Skin of body (tissue), 2 donors: Measurements from ENCODE around the gene CDK14. TPM values are rescaled to one million over a fixed set of nuclear protein-coding genes. Genes with fewer than 3 reads are reported as not detected.

Source experiments
- DNase-seq: peaks from one replicate; lab custom pipeline; 2025; lab: John Stamatoyannopoulos, UW
- total RNA-seq: library from RNA; depleted of rRNA; stranded (reverse); fragments of >200 nt; gene quantifications from one replicate; pipeline ENCODE4 v1.2.3, GENCODE V29; 2014

Gene CDK14
- total RNA-seq, 1 donor from 2014 or later = 51.6 TPM

DNA sequence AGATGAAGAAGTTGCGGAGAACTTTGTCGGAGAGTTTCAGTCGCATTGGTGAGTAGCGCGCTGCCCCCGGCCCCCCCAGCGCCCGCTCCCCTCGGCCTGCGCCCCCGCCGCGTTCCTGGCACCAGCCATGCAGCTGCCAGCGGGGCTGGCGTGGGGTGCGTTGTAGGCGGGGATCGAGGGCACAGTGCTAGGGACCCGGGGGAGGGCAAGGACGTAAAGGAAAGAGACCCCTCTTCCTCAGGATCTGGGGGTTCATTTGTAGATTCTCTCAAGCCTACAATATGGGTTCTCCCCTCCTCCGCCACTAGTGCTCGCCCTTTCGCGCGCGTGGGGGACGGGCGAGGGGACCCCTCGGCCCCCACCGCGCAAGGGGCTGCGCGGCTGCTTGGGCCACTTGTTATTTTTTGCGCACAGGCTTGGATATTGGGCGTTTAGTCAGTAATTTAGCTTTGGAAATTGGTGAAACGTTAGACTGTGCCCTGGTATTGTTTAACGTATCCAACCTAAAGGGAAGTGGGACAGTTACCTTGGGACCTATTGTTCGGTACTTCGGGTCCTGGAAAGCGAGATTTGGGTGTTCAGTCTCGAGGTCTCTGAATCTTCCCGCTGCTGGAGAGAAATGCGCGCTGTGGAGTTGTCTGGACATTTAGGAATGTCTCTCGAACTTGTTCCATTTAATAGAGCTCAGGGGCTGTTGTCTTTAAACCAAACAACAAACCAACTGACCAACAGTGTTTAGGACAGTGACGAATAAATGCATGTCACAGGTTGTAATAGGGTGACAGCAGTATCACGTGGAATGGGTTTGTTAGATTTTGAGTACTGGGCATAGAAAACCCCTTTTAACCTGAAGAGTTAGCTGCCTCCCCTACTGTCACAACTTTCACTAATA is 796 bp downstream of the CDK14 start:
- peak; percentile 50 for DNase-seq

DNA sequence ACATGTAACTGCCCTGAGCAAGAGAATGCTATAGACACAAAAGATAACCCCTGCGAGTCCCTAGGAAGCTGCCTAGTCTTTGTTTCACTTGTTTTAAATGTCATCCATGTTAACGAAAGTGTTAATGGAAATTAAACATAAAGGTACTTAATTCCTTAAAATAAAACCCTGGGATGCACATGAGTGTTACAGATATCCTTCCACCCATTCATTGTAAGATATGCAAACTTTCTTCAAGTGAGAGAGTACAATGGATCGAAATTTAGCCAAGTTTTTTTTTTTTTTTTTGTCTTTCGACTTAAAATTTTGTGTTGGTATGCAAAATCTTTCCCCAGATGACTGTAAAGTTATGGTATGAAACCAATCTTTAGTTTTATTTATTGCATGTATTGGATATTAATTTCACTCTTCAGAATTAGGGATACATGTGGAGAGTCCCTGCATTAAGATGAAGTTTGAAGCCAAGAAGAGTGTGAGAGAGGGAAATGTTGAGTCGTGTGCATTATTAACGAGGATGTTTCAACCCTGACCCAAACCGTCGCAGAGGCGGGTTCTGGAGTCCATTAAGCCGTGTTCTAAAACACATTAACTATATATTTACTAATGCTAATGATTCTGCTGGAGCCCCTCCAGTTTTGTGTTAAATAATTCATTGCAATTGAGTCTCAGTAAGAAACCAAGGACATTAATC is 1.6 kb downstream of the CDK14 start:
- peak; percentile 57 for DNase-seq

GRCh38 chr7:90599038-90599437 is 2.9 kb downstream of the CDK14 start:
- DNase-seq = no peak

DNA sequence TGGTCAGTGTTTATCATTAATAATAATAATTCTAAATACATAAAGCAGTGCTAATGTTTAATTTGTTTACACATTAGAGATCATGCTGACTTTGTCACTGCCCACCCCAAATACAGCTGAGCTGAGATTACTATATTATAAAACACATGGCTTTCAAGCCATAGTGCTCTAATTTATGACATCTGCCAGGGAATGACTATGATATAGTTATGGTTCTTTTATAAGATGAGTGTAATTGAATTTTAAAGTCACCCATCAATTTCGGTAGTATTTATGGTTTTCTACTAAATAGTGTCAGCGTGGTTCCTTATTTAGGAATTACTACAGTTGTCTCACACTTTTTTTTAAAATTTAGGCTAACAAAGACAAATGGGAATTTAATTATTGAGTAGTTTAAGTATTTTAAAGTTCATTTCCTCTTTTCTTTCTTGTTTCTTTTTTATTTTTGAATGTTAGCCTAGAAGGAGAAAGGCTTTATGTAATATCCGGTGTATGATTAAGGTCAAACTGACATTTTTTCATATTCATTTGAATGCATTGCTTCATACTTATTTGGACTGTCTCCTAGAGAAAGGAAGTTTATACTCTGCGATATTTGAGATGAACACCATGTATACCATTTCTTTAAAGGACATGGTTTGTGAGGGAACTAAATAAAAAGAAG is 3.9 kb downstream of the CDK14 start:
- peak; percentile 11 for DNase-seq

GRCh38 chr7:90602303-90602702 is 6.2 kb downstream of the CDK14 start:
- DNase-seq = no peak

GRCh38 chr7:90603346-90603745 is 7.2 kb downstream of the CDK14 start:
- no peak for DNase-seq

- no peak for DNase-seq
Observed at GRCh38 chr7:90604383-90604782, 8.3 kb downstream of the CDK14 start.

DNA sequence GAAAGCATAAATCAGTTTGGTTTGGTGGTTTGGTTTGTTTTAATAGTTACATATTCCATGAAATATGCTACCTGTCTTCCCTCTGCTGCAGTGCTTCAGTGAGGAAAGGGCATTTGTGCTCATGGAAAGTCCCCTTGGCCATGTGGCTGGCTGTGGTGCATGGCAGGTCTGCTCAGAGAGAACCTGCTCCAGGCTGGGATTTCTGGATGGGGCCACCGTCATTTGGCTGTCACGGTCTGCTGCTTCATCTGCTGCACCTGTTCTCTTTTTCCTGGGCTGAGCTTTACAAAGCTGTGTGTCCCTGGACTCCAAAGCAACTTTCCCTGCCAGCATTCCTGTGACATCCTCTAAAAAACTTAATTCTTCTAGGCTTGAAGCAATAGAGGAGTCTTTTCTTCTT is 8.9 kb downstream of the CDK14 start:
- DNase-seq = no peak

- no peak for DNase-seq
Observed at GRCh38 chr7:90607196-90607595, 11.1 kb downstream of the CDK14 start.

DNA sequence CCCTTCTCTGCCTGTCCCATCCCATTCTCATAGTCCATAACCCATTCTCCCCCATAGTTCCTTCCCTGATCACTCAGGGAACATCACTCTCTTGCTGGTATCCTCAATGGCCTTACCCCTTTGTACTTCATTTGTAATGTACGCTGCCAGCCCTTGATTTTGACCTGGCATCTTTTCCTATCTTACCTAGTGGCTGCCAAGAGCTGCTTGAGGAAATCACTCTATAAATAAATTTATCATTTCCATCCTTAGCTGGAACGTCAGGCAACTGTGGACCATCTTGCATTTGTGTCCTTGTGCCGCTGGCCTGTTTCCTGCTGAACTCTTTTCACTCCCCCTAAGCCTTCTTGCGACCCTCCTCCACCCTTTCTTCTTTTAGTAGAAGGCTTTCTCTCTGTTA is 14.0 kb downstream of the CDK14 start:
- no peak for DNase-seq

- DNase-seq = no peak
Observed at GRCh38 chr7:90611115-90611514, 15.0 kb downstream of the CDK14 start.

DNA sequence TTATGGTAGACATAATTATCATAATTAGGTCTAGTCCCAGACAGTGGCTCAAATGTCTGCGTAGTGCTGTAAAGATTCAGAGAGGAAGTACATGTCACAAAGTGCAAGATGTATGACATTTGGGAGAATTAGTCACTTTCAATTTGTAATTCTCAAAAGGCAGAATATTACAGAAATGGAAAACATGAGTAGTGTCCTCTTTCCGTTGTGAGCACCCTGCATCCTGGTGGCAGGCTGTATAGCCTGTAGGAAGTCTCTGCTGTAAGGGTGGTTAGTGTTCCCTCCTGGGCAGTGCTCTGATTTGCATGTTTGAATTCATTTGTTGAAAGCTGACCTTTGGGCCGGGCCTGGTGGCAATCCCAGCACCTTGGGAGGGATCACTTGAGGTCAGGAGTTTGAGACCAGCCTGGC is 17.0 kb downstream of the CDK14 start:
- peak; percentile 18 for DNase-seq

- no peak for DNase-seq
Observed at GRCh38 chr7:90617442-90617841, 21.3 kb downstream of the CDK14 start.

- DNase-seq = no peak
Observed at GRCh38 chr7:90618876-90619275, 22.8 kb downstream of the CDK14 start.

DNA sequence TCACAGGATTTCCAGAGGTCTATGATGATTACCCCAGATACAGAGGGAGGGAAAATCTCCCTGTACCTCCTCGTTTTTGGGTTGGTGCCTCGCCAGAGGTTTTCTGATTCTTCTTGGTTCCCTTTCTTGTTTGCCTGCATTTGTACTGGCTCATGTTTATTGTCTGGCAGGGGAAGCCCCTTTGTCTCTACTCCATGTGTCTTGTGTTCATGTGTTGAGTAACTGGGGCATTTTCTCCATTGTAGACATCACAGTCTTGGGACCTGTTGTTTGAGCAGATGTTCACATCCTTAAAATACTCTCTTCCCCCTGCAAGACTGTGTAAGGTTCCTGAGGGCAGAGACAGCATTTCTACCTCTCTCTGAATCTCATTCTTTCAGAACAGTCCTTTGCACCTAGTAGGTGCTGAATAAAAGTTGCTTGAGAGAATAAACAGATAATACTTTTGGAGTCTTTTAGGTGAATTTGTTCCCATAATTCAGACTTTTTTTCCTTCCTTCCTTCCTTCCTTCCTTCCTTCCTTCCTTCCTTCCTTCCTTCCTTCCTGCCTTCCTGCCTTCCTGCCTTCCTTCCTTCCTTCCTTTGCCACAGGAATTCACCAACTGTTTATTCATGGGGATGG is 25.1 kb downstream of the CDK14 start:
- peak; percentile 19 for DNase-seq

- DNase-seq = no peak
Observed at GRCh38 chr7:90621747-90622140, 25.6 kb downstream of the CDK14 start.

- DNase-seq = no peak
Observed at GRCh38 chr7:90622670-90623069, 26.5 kb downstream of the CDK14 start.

DNA sequence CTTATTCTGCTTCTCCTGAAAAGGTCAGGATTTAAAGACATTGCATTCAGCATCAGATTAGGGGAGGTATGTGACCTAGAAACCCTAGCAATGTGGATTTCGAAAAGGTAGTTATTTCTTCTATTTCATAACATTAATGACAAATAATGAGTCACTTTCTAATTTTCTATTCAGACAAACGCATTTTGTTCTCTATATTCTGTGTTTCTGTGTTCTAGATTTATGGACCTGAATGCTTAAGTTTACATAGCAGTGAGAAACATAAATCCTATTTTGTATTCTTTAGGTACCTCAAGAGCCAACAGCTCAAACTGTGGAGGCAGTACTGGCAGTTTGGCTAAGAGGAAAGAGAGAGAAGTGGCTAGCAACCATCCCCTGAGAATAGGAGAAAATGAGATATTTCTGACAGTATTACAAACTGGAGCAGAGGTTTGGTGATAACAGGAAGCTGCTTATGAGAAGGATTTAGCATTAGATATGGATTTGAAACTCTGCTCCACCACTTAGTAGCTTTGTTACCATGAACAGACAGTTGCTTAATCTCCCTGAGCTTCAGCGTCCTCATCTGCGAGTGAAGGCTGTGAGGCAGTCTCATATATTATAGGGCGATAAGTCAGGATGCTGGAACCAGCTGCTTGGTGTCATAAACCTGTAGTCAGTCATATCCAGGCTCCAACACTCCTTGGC is 28.2 kb downstream of the CDK14 start:
- DNase-seq = peak; percentile 4

GRCh38 chr7:90625051-90625450 is 28.9 kb downstream of the CDK14 start:
- no peak for DNase-seq

DNA sequence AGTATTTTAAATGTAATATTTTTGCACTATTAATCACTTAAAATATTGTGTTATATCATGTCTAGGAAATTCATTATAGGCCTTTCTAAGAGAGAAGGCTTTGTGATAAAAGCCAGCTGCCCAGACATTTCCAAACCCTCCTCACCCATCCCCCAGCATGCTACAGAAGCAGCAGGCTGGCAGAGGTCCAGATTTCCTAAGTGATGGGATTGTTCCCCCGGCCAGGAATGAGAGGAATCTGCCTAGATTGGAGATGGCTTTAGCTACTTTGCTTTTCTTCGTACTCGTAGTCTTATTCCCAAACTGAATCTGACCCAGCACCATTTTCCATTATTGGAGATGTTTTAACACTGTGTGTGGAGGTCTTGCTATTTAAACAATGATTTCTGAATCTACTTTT is 29.4 kb downstream of the CDK14 start:
- peak; percentile 68 for DNase-seq

- no peak for DNase-seq
Observed at GRCh38 chr7:90626013-90626412, 29.9 kb downstream of the CDK14 start.
